DMS53 treated with DMSO at 0.1 percent for 48 hours (cell line): Measurements from ENCODE around the gene TBCK.

Experiments used
- DNase-seq: peaks from one replicate; lab custom pipeline; 2025; ENCODE audit not compliant: unreplicated experiment; lab: John Stamatoyannopoulos, UW

TBCK gene

DNA sequence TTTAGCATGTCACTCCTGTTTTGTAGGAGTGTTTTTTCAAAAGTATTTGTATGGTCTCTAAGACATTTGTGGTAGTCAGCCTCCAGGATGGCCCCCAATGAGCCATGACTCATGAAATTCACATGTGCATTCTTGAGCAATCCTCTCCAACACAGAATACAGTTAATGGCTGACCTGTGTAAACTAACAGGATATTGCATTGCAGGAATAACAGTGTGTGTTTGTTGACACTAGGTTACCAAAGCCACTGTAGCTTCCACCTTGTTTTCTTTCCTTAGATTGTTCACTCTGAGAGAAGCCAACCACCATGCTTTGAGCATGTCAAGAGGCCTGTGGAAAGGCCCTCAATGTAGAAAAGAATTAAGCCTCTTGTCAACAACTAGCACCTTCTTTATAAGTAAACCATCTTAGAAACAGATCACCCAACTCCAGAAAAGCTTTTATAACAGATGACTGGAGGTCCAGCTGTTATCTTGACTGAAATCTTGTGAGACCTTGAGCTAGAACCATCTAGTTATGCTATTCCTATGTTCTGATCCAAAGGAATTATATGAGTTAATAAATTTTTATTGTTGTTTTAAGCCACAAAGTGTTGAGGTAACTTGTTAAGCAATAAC, 28.5 kb downstream of the TBCK start:
- peak; percentile 85 for DNase-seq

DNA sequence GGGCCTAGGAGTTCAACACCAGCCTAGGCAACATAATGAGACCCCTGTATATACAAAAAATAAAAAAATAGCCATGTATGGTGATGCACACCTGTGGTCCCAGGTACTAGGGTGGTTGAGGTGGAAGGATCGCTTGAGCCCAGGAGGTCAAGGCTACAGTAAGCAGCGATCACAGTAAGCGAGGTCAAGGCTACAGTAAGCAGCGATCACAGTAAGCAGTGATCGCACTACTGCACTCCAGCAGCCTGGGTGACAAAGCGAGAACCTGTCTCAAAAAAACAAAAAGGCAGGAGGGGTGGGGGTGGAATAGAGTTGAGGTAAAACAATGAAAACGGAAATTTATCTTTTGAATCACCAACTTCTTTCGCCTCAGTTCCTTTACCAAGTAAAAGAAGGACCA, 29.4 kb downstream of the TBCK start:
- DNase-seq = no peak

- no peak for DNase-seq
Measured at GRCh38 chr4:106284227-106284626, 31.8 kb downstream of the TBCK start.

DNA sequence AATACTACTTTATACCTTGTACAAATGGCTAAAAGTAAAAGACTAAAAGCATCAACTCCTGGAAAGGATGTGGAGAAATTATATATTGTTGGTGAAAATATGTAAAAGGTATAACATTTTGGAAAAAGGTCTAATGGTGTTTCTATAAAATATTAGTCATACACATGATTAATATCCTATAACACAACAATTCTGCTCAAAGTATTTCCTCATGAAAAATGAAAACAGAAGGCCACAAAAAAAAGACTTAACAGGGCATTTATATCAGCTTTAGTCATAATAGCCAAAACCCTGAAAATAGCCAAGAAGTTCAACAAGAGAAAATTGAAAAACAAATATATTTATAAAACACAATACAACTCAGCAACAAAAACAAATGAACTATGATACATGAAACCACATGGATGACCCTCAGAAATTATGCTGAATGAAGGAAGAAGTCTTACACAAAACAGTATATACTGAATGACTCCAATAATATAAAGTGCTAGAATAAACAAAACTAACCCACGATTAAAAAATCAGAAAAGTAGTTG, 38.8 kb downstream of the TBCK start:
- DNase-seq = no peak

GRCh38 chr4:106273831-106274230, 42.2 kb downstream of the TBCK start:
- DNase-seq = no peak

- DNase-seq = no peak
Measured at GRCh38 chr4:106270736-106271135, 45.3 kb downstream of the TBCK start.

DNA sequence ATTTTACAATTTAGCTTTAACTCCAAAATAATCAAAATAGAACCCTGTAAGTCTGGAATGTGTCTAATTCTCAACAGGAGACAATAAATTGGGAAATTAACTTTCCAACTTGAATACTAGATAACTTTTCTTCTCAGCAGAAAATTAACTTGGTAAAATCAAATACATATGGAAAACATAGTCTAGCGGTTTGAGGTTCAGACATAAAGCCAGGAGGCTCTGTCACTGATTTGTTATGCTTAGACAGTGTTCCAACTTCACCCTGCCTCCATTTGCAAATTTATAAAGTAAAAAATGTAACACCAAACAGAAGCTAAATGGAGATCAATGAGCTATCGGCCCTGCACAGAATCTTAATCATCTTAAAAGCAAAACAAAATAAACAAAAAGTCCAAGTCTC, 46.3 kb downstream of the TBCK start:
- DNase-seq = no peak

GRCh38 chr4:106268786-106269185, 47.2 kb downstream of the TBCK start:
- no peak for DNase-seq

DNA sequence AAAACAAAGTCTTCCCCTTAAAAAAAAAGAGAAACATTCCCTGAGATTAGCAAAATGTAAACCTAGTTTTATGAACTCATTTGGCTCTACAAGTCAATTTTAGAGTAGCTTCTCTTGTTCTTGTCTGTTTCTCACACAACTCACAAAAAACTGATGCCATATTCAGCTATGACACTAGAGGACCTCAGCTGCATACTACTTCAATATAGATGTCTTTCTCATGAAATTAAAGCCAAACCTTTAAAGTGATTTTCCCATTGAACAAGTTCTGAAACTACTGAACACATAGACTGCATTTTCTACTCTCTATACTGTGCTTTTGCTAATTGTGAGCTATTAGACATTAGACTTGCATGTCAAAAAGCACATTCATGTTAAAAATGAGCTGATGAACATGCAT, 49.8 kb downstream of the TBCK start:
- peak; percentile 35 for DNase-seq

DNA sequence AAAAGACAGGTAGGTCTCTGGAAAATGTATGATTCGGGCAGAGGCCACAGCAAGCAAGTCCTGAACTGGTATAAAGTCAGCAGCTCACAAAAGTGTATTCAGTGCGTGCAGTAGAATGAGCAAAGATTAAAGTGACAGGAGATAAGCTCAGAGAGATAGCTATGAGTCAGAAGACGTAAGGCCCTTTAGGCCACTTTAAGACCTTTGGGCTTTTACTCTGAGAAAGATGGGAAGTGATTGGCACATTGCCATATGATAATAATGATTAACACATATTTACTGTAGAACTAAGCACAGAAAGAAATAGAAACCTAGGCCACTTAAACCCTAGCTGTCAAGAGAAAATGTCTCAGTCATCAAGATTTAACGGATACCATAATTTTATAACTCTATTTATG, 51.7 kb downstream of the TBCK start:
- peak; percentile 9 for DNase-seq

DNA sequence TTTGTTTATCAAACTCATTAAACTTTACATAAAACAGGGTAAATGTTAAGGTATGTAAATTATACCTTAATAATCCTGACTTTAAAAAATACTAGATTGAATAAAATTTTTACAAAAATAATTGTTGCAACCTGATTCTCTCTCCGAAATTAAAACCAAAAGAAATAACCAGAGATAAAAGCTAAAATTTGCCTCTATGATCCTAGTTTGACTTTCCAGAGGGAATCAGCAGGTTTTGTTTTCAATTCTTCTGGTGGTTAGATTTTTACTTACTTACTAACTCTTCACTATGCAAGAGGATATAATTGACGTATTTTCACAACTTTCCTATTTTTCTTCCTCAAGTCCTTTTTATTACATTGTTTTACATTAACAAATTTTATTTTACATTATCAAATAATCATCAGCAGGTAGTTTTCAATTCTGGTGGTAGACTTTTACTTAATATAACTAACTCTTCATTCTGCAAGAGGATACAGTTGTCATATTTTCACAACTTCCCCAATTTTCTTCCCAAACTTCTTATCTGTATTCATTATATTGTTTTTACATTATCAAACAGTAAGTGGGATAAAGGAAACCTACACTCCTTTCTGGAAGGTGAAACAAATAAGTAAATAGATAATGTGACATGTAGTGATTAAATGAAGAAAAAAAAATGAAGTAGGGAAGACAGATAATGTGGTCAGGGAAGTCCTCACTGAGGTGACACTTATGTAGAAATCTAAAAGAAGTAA, 52.2 kb downstream of the TBCK start:
- no peak for DNase-seq

DNA sequence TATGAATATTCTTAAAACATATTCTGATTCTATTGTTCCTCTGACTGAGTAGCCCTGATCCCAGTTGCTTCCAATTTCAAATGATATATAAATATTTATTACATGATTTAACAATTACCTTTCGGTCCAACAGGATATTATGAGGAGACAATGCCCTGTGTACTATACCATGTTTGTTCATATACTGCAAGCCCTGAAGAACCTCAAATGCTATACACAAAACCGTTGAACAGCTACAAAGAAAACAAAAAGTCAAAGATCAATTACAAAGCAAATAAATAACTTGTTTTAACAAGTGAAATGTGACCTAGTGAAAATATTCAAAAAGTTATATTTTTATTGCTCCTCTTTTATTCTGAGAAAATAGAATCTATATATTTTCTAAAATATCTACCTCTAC, 54.0 kb downstream of the TBCK start:
- no peak for DNase-seq

DNA sequence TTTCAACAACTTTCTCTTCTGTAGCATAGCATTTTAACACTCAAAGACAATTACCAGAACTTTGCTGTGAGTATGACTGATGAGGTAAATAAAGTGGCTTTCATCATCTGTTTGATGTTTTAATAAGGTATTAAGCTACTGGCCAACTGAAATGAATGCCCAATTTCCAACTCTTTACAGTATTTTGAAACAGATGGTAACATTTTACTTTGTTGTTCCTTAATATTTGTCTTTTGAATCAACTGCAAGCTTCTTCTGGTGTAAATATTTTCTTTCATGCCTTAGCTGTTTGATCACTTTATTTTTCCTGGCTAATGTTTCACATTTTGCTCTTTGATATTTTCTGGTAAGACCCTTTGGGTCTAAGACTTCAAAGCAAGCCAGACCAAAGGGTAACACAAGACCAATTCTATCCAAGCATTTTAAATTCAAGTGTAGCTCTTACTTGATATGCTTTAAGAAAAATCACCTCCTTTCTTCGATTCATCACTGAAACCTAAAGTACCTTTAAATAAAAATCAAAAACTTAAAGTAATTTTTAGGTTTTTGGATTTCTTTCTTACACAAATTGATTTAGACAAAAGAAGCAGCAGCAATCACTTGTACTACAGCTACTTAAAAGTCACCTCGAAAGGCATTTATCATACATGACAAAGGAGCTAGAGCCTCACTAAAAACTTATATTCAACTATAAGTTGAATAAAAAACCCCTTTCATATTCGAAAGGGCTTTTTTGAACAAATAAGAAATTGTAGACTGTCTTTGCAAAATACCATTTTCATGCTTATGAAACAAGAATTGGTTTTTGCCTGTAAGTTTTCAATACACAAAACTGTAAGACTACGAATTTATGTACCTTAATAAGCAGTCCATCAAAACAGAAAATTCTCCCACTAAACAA, 57.6 kb downstream of the TBCK start:
- DNase-seq = peak; percentile 7

- no peak for DNase-seq
Measured at GRCh38 chr4:106256190-106256589, 59.8 kb downstream of the TBCK start.

- no peak for DNase-seq
Measured at GRCh38 chr4:106255195-106255594, 60.8 kb downstream of the TBCK start.

- no peak for DNase-seq
Measured at GRCh38 chr4:106253364-106254129, 62.5 kb downstream of the TBCK start.

GRCh38 chr4:106247600-106247999, 68.4 kb downstream of the TBCK start:
- no peak for DNase-seq

DNA sequence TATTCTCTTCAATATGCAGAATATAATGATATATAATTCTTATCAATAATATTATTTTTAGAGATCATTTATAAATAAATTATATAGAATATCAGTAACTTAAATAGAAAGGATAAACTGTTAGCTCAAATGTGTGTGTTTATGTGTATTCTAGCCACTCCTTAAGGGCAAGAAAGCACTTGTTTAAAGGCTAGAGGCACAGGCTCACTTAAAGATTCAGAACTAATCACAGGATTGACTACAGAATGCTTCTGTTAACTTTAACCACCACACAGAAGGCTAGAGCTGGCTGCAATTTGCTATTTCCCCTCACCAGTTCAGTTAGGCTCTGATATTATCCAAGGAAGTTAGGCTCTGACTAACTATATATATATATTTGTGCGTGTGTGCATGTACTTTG, 69.6 kb downstream of the TBCK start:
- DNase-seq = no peak

GRCh38 chr4:106245176-106245575, 70.8 kb downstream of the TBCK start:
- DNase-seq = no peak

- no peak for DNase-seq
Measured at GRCh38 chr4:106240699-106241098, 75.3 kb downstream of the TBCK start.
